Measurements from ENCODE around the gene TRIM33. TPM values are rescaled to one million over a fixed set of nuclear protein-coding genes. Genes with fewer than 3 reads are reported as not detected.

TRIM33 gene
- total RNA-seq, 1 experiment from 2014 or later: 38.7 TPM

DNA sequence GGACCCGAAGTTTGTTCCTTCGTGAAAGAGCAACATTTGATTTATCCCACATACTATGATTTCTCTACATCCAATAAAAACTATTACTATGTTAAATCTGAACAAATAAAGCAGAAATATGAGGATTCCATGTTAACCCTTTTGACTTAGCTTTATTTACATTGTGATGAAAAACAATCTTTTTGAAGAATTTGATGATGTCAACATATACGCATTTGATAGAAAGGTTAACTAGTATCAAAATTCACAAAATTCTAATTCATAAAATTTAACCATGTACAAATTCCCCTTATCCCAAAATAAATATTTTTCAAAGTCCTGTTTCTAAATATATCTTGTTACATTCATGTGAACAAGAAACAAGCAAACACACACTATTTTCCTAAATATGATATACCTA lies 74.2 kb downstream of the TRIM33 start:
- POLR2A ChIA-PET (ENCODE audit: unreplicated experiment): no interaction called here
- TF ChIP-seq, protein P1, sequence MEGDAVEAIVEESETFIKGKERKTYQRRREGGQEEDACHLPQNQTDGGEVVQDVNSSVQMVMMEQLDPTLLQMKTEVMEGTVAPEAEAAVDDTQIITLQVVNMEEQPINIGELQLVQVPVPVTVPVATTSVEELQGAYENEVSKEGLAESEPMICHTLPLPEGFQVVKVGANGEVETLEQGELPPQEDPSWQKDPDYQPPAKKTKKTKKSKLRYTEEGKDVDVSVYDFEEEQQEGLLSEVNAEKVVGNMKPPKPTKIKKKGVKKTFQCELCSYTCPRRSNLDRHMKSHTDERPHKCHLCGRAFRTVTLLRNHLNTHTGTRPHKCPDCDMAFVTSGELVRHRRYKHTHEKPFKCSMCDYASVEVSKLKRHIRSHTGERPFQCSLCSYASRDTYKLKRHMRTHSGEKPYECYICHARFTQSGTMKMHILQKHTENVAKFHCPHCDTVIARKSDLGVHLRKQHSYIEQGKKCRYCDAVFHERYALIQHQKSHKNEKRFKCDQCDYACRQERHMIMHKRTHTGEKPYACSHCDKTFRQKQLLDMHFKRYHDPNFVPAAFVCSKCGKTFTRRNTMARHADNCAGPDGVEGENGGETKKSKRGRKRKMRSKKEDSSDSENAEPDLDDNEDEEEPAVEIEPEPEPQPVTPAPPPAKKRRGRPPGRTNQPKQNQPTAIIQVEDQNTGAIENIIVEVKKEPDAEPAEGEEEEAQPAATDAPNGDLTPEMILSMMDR (conservative IDR thresholded peaks at IDR 0.05): no peak
- no peak for DNase-seq

DNA sequence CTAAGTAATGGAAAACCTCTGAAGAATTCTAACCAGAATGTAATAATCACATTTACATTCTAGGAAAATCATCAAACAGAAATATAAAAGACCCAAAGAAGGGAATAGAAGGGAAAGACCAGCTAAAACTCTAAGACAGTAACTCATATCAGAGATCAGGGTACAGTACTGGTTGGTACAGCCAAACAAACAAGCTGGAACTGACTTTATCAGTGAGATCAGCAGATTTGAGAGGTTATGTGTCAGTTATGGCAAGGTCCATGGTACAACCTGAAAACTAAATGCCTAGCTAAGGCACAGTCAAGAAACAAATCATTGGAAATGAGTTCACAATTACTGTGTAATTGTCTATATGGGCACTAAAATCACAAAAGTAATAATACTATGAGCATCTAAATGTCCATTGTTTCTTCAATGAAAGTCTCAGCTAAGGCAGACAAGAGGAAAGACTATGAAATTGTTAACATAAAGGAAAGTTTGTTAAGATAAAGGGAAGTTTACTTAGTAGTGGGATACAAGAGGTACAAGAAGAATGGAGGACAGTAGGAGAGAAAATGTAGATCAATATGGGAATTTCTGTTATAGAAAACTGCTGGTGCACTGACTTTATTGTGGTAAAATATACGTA lies 75.8 kb downstream of the TRIM33 start:
- CTCF ChIA-PET: no interaction called here
- H3K79me2 ChIP-seq (ENCODE audit: low read depth): peaks cover 37% of the 10 kb centered on the region
- H3K4me2 ChIP-seq: no peak overlapping the region
- no peak overlapping the region for H2AFZ ChIP-seq
- no peaks in the 10 kb centered on the region for H3K27me3 ChIP-seq (ENCODE audit: insufficient read depth, low read depth)
- H3K4me3 ChIP-seq: no peak overlapping the region
- no peak for DNase-seq
- no peaks in the 10 kb centered on the region for H3K9me3 ChIP-seq (ENCODE audit: insufficient read depth, low read depth)
- POLR2A ChIA-PET (ENCODE audit: unreplicated experiment): interaction anchor here (0.6 kb wide), 1 partner anchor 402 kb away, joined by 8 read pairs; no protein-coding TSS in a partner anchor
- H3K4me1 ChIP-seq (replicated peaks; ENCODE audit: insufficient read depth): no peaks in the 10 kb centered on the region
- no peaks in the 10 kb centered on the region for H3K9me2 ChIP-seq (ENCODE audit: insufficient read depth)
- TF ChIP-seq, protein P1 (conservative IDR thresholded peaks at IDR 0.05): no peak
- TF ChIP-seq EZH2 (IDR thresholded peaks at IDR 0.05; ENCODE audit: low read depth): no peak
- intact Hi-C loops (cut with micrococcal nuclease; ENCODE audit: unreplicated experiment): no loop called here
- peaks cover 28% of the 10 kb centered on the region for H3K36me3 ChIP-seq (ENCODE audit: low read depth)
- no TSS peak for BruUV-seq (replicated peaks)
- H3F3A ChIP-seq (ENCODE audit: insufficient read depth, low read depth): peaks cover 15% of the 10 kb centered on the region; the same call in 1 of the 2 replicates
- H4K20me1 ChIP-seq (ENCODE audit: insufficient read depth): peaks cover 18% of the 10 kb centered on the region; the same call in 1 of the 2 replicates
- H3K27ac ChIP-seq: no peak overlapping the region

More for the DNA sequence above, 74.2 kb downstream of the TRIM33 start:
- Histone ChIP-seq H3K27me3 (ENCODE audit: insufficient read depth, low read depth) (no peaks in the 10 kb centered on the region), H3K27ac (no peak overlapping the region), H3K79me2 (ENCODE audit: low read depth) (peaks cover 44% of the 10 kb centered on the region), H3K36me3 (ENCODE audit: low read depth) (peaks cover 30% of the 10 kb centered on the region), H3K4me1 (replicated peaks; ENCODE audit: insufficient read depth) (no peaks in the 10 kb centered on the region), H4K20me1 (ENCODE audit: insufficient read depth) (peaks cover 19% of the 10 kb centered on the region), H3K9me2 (ENCODE audit: insufficient read depth) (no peaks in the 10 kb centered on the region), H3K4me3 (no peak overlapping the region), H3F3A (ENCODE audit: insufficient read depth, low read depth) (peaks cover 19% of the 10 kb centered on the region), H2AFZ (no peak overlapping the region), H3K4me2 (no peak overlapping the region), H3K9me3 (ENCODE audit: insufficient read depth, low read depth) (no peaks in the 10 kb centered on the region)
- intact Hi-C loops (cut with micrococcal nuclease; ENCODE audit: unreplicated experiment): no loop called here
- CTCF ChIA-PET: no interaction called here
- BruUV-seq (replicated peaks): no TSS peak

DNA sequence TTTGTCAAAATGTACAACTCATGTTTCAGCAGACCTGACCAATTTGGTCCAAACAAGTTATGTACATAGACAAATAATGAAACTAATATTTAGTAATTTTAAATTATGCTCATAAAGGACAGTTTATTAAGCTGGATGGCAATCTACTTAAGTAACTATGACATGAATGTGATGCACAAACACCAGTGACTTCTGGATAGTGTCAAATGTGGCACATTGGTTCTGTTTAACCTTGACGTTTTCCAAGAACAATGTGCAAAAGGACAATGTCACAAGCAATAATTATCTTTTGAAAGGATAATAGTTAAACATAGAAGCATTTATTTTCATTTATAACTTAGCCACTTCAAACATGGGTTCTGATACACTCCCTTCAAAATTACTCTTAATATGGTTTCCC lies 80.0 kb downstream of the TRIM33 start:
- no peak overlapping the region for H3K27ac ChIP-seq
- peaks cover 31% of the 10 kb centered on the region for H3K36me3 ChIP-seq (ENCODE audit: low read depth)
- intact Hi-C loops (cut with micrococcal nuclease; ENCODE audit: unreplicated experiment): no loop called here
- POLR2A ChIA-PET (ENCODE audit: unreplicated experiment): no interaction called here
- H3K4me1 ChIP-seq (replicated peaks; ENCODE audit: insufficient read depth): no peaks in the 10 kb centered on the region
- no peak for TF ChIP-seq EZH2 (IDR thresholded peaks at IDR 0.05; ENCODE audit: low read depth)
- TF ChIP-seq, protein P1 (conservative IDR thresholded peaks at IDR 0.05): no peak
- BruUV-seq (replicated peaks): no TSS peak
- H3K9me2 ChIP-seq (ENCODE audit: insufficient read depth): no peaks in the 10 kb centered on the region
- peaks cover 18% of the 10 kb centered on the region for H4K20me1 ChIP-seq (ENCODE audit: insufficient read depth)
- peaks cover 15% of the 10 kb centered on the region; the same call in 1 of the 2 replicates for H3K79me2 ChIP-seq (ENCODE audit: low read depth)
- no peak for DNase-seq
- no peak overlapping the region for H2AFZ ChIP-seq
- H3K4me3 ChIP-seq: no peak overlapping the region
- no peak overlapping the region for H3K4me2 ChIP-seq
- no peaks in the 10 kb centered on the region for H3K9me3 ChIP-seq (ENCODE audit: insufficient read depth, low read depth)
- peaks cover 31% of the 10 kb centered on the region for H3F3A ChIP-seq (ENCODE audit: insufficient read depth, low read depth)
- no peaks in the 10 kb centered on the region for H3K27me3 ChIP-seq (ENCODE audit: insufficient read depth, low read depth)
- CTCF ChIA-PET: no interaction called here

Data from PC-9 (cell line).